Activated T-helper 1 cell treated with anti-CD3 and anti-CD28 coated beads, Interleukin-2, amount 50 U/mL, for 16 hours (primary cell): ENCODE measurements around the gene UCKL1.
"Not testable (repeated sequence)": the region's sequence is repeated elsewhere in the genome, so short reads cannot be mapped to it uniquely, and the experiment has no call there.

Source experiments
- DNase-seq, 2 donors: peaks; one replicate each; pipeline ENCODE4 v3.0.0-alpha.2; 2020; ENCODE audit warnings: low read depth in 1 of 2, low spot score in 1 of 2

Gene UCKL1

DNA sequence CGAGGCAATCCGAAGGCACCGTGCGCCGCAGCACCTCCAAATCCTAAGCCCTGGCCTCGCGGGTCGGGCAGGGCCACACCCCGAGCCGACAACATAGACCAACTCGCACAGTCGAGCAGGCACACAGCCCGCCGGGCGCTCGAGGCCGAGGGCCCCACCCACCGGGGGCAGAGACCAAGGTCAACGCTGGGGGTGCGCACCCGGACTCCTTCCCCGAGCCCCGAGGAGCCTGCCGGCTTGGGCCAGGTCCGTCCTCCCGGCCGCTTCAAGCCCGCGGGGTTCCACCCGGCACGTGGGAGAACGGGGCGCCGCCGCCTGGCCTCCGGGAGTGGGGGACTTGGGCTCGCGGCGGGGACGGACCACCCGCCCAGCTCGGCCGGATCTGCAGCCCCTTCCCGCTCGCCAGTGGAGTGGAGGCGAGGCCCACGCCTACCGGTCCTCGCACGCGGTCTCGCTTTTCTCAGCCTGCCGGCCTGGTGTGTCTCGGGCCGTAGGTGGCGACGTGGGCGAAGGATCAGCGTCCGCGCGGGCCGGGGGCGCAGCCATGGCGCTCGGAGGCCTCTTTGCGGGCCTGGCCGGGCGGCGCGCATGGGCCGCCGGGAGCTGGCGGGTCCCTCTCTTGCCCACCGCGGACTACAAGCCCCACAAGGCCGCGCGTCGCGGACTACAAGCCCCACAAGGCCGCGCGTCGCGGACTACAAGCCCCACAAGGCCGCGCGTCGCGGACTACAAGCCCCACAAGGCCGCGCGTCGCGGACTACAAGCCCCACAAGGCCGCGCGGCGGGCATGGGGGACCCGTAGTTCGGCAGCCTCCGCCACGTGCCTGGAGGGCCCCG is at the start of gene UCKL1:
Gene UCKL1, minus strand, starts transcription at position 590 of the 837 bp plus-strand sequence. Its CDS starts 44 bp downstream, at position 546.
- DNase-seq, result peak; percentile 75 to 85

- no peak for DNase-seq
Measured at GRCh38 chr20:64005394-64005793, 49.2 kb upstream of the UCKL1 start.

GRCh38 chr20:64003960-64004725 is 47.9 kb upstream of the UCKL1 start:
- no peak for DNase-seq

DNA sequence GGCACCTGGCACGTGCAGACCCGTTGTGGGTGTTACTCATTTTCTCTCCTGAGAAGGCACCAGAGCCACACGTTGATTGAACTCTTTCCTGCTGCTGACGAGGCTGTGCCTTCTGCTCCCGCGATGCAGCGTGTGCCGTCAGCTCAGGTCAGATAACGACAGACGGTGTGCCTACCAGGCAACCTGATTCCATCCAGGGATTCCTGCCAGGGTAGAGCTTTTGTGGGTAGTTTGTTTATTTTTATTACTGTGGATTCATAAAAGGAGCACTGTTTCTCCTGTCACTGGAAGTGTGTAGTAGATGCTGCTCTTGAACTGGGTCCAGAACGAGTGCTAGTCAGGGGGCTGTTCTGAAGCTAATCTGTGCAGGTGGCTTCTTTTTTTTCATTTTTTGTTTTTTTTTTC is 45.4 kb upstream of the UCKL1 start:
- no peak for DNase-seq

DNA sequence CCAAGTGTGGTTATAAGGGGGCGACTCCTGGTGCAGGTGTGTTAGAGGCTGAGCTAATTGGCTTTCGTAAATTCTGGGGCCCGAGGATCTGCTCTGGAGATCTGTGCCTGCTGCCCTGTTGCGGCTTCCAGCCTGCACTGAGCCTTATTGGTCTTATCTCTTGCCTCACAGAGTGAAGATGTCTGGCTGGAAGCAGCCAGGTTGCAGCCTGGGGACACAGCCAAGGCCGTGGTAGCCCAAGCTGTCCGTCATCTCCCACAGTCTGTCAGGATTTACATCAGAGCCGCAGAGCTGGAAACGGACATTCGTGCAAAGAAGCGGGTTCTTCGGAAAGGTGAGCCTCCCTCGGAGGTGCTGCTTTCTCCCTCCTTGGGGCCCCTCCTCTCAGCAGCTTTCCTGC is 44.7 kb upstream of the UCKL1 start:
- no peak for DNase-seq

DNA sequence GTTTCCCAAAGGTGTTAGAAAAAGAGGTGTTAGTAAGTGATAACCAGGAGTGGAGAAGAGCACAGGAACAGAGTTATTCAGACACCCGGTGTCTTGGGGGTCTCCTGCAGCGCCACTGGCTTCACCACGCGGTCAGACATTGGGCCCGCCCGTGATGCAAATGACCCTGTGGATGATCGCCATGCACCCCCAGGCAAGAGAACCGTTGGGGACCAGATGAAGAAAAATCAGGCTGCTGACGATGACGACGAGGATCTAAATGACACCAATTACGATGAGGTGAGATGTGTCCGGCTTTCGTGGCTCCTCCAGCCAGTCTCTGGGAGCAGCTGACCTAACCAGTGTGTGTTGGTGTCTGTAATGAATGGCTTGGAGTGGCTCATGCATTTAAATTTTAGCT is 26.7 kb upstream of the UCKL1 start:
- no peak for DNase-seq

GRCh38 chr20:63980806-63981728 is 24.9 kb upstream of the UCKL1 start, which contains the start of gene PRPF6:
Gene PRPF6 (plus strand): TSS chr20:63981132. CDS start chr20:63981246, 114 bp downstream.
- peak; percentile 90 to 93 for DNase-seq

GRCh38 chr20:63980317-63980805 is 24.1 kb upstream of the UCKL1 start:
- DNase-seq, result no peak

DNA sequence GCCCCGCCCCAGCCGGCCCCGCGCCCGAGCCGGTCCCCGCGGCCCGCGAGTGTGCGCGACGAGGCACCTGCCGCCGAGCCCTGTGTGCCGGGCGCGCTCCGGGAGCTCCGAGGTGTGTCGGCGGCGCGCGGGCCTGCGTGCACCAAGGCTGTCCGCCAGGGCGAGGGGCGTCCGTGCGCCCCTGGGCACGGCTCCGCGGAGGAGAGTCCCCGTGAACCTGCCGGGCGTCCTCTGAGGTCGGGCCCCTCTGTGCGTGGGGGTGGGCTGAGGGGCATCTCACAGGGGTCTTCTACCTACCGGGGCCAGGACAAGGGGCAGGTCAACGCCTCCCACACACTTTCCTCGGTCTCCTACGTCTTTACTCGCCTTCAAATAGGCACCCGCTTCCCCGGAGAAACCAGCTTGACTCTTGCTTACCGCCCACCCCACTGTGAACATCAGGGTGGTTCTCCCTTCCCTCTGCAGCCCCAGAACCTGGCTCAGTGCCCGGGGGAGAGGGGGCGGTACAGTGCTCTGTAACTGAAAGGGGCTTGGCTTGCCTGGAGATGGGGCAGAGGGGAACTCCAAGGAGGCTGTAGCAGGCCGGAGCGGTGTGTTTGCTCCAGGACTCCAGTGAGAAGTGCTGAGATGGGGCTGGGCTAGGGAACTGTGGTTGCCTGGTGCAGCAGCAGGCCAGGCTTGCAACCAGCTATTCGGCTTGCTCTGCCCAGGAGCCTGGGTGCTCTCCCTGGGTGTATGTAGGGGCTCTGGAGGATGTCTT is 23.5 kb upstream of the UCKL1 start, which contains the start of gene SAMD10:
Gene SAMD10, minus strand, starts transcription at position 86 of the 760 bp plus-strand sequence. CDS start 175 bp downstream, outside the sequence.
- DNase-seq, result peak in 1 of 2 donors; percentile 57

DNA sequence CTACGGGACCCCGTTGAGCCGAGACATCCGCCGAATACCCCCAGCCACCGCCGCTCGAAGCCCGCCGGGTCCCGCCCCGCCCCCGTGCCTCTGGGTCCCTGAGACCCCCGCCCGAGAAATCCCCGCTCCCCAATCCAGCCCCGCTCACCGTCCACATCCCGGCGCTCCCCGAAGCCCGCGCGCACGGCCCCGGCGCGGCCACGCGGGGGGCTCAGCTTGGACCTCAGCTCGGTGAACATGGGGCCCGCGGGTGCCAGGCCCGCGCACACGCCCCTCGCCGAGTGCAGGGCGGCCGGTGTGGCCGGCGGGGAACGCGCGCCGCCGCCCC is 23.0 kb upstream of the UCKL1 start:
- DNase-seq, result no peak

DNA sequence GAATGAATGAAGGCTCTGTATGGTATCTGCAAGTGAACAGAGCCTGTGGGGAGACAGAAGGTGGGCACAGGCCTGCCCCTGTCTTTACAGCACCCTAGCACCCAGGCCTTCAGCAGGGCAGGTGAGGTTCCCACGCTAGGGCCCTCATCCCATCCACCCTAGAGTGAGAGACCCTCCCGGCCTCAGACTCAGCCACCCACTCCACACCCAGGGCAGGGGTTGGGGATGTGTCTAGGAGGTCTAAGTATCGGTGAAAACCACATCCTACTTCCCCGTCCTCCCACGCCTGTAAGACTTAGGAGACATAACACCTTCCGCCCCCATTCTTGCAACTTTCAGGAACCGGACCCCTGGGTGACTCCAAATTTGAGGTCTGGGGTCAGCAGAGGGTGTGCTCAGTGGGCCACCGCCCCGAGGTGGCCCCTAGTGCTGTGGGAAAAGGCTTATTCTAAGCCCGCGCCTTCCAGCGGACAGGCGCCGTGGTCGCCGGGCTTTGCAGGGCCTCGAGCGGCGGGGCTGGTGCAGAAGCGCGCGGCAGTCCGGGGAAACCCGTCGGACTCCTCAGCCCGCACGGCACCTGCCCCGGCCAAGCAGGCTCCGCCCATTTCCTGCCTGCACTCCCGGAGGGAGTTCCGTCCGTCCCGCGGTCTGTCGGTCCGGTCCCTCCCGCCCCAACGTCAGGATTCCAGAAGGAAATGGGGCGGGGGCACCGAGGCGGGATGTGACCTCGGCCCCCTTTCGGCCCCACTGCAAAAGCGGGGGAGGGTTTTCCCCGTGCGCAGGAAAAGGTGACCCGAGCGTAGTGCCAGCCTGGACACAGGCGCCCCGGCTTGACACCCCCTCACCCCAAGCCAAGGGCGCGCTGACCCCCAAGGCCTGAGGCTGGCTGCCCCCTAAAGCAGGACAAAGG is 22.4 kb upstream of the UCKL1 start:
- peak in 1 of 2 donors; percentile 40 for DNase-seq

- DNase-seq, result peak in 1 of 2 donors; percentile 33
Measured at GRCh38 chr20:63977739-63978276, 21.6 kb upstream of the UCKL1 start.

DNA sequence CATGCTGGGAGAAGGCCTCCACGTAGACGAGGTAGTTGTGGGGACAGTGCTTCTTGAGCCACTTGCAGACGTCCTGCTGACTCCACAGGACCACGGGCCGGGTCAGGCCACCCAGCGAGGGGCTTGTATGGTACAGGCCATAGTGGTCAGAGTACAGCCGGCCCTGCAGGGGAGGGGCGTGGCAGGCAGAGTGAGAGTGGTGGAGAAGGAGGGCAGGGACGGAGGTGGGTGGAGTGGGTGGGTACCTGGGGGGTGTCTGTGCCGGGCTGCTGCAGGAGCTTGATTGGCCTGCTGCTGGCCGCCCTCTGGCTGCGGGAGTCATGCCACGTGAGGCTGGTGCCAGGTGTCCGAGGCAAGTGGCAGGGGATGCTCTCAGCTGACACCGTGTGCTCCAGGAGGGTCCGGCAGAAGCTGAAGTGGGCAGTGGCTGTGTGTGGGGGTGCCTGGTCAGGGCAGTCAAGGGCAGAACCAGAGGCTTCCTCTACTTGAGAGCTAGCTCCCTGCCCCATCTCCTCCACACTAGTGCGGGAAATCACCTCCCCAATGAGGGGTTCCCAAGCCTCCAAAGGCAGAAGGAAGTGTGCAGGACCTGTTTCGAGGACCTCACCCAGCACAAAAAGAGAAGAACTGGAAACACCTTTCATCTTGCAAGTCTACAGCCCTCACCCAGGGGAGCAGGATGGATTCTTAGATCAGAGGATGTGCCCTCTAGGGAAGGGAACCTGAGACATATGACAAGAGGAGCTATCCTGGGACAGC is 20.9 kb upstream of the UCKL1 start:
- no peak for DNase-seq

DNA sequence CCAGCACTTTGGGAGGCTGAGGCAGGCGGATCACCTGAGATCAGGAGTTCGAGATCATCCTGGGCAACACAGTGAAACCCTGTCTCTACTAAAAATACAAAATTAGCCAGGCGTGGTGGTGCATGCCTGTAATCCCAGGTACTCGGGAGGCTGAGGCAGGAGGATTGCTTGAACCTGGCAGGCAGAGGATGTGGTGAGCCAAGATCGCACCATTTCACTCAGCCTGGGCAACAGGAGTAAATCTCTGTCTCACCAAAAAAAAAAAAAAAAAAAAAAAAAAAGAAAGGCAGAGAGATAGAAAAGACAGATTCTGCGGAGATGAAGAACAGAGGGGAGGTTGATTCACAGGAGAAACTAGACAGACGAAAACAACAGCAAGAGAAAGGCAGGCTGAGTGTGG is 20.3 kb upstream of the UCKL1 start:
- not testable (repeated sequence) for DNase-seq

GRCh38 chr20:63974402-63975200 is 18.4 kb upstream of the UCKL1 start:
- DNase-seq, result no peak

- peak; percentile 68 to 71 for DNase-seq
Measured at GRCh38 chr20:63973636-63974401, 17.6 kb upstream of the UCKL1 start.

DNA sequence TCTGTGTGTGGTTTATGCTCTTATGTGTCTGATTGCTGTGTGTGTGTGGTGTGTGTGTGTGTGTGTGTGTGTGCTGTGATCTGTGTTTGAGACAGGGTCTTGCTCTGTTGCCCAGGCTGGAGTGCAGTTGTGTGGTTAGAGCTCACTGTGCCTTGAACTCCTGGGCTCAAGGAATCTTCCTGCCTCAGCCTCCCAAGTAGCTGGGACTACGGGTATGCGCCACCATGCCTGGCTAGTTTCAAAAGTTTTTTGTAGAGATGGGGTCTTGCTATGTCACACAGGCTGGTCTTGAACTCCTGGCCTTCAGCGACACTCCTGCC is 16.9 kb upstream of the UCKL1 start:
- DNase-seq, result no peak
